HT1080 (cell line): ENCODE results near the gene CYP17A1. TPM values are rescaled to one million over a fixed set of nuclear protein-coding genes. Genes with fewer than 3 reads are reported as not detected.
"Not testable (repeated sequence)": the region's sequence is repeated elsewhere in the genome, so short reads cannot be mapped to it uniquely, and the experiment has no call there.

ENCODE experiments used
- DNase-seq: peaks from one replicate; pipeline ENCODE4 v3.0.0-alpha.2; 2015; ENCODE audit warnings: low read depth
- total RNA-seq: library from RNA; depleted of rRNA; stranded (reverse); fragments of >200 nt; shearing (Covaris generic); gene quantifications from 2 replicates; pipeline ENCODE4 v1.2.3, GENCODE V29; 2014

CYP17A1 gene
- total RNA-seq, 1 experiment from 2014 or later: not detected

DNA sequence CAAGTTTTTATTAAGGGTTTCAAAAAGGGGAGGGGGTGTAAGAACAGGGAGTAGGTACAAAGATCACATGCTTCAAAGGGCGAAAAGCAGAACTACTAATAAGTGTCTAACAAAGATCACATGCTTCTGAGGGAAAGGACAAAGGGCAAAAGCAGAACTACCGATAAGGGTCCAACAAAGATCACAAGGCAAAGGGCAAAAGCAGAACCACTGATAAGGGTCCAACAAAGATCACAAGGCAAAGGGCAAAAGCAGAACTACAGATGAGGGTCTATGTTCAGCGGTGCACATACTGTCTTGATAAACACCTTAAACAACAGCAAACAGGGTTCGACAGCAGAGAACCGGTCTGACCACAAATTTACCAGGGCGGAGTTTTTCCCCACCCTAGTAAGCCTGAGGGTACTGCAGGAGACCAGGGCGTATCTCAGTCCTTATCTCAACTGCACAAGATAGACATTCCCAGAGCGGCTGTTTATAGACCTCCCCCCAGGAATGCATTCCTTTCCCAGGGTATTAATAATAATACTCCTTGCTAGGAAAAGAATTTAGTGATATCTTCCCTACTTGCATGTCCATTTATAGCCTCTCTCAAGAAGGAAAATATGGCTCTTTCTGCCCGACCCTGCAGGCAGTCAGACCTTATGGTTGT is 1.2 kb upstream of the CYP17A1 start:
- DNase-seq: not testable (repeated sequence)

DNA sequence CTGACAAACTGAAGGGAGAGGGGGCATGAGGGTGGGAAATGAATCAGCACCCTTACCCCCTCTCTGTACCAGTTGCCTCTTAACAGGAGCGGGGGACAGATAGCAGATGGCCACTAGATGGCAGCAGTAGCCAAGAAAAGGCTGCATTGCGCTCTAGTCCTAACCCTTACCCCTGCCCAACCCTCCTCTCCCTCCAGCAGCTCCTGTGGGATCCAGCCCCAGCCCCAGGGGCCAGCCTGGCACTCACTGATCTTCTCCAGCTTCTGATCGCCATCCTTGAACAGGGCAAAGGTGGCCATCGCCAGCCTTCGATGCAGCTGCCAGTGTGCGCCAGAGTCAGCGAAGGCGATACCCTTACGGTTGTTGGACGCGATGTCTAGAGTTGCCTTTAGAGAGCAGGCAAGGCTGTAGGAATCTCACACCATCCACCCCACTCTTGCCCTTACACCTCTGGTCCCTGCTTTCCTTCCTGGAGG is 2.2 kb downstream of the CYP17A1 start:
- DNase-seq: peak; percentile 74

DNA sequence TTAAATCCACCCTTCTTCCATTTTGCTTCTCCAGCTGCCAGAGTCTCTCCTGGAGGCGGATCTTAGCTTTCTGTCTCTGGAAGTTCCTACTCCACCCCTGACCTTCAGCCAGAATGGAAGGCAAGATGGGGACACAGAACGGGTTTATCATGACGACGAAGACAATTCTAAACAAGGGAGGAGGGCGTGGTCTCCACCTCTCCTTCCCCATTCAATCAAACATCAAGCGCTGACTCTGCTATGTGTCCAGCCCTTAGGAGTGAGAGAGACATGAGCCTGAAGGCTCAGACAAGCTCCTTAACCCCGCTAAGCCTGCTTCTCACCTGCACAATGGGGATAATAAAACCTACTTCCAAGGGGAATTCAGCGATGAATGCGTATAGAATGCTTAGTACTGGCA is 3.1 kb downstream of the CYP17A1 start:
- no peak for DNase-seq

DNA sequence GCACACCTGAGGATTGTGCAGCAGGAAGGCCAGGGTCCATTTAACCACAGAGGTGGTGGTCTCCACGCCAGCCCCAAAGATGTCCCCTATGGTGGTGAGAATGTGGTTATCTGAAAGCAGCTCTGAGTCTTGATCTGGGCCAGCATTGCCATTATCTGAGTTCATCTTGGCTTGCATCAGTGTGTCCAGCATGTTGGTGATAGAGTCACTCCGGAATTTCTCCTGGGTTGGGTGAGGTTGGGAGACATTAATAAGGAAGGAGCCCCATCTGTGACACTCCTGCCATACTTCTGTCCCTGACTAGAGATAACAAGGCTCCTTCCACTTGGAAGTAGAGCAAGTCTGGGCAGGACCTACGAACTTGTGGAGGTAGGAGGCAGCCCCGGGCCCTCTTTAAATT is 4.2 kb downstream of the CYP17A1 start:
- no peak for DNase-seq

DNA sequence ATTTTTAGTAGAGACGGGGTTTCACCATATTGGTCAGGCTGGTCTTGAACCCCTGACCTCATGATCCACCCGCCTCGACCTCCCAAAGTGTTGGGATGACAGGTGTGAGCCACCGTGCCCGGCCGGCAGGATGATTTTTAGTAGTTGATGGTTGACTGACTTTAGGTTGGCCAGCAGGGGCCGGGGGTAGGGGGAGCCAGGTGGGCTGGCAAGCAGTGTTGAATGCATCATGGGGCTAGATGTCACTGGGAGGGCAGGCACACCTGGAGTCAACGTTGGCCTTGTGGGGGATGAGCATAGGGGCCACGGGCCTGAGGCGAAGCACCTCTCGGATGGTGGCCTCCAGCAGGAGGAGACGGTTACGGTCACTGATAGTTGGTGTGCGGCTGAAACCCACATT is 5.0 kb downstream of the CYP17A1 start:
- DNase-seq: no peak

DNA sequence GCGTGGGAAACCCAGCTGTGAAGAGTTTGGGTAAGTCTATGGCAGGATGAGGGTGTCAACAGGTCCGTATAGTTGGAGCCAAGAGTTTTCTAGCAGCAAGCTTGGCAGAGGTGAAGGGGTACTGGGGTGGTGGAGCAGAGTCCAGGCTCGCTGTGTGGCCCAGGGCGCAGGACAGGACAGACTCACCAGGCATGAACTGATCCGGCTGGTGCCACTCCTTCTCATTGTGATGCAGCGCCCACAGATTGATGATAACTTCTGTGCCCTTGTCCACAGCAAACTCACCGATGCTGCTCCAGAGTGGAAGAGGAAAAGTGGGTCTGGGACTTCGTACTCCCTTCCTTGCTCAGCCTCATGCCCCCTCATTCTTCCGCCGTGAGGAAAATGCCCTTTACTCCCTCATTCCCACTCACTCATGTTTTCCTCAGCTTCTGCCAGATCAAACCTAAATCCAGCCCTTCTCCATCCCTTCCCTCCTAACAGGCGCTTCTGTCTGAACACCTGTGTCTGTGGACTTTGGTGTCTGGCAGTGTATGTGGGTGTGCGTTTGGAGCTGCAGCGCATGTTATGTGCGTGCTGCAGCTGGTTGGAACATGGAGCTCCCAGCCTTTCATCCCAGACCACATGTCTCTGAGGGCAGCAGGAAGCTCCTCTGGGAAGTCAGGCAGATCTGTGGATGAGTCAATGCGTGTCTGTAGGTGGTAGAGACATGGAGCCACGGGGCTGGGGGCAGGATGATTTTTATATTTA is 5.7 kb downstream of the CYP17A1 start:
- peak; percentile 29 for DNase-seq

DNA sequence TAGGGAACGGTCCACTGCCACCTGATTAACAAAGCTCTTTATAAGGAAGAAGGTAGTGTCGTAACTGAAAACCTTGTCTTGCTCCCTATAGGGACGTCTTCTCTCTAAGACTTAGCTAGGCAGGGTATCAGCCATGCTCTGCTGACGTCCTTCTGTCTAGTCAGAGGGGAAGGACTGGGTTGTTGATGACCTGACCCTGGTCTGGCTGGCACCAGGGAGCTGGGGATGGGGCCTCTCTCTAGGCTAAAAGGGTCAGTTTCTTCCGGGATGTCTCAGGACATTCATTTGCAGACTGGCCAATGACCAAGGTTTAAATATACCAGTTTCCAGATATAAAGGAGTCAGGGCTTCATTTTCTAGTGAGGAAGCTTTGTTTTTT is 9.6 kb downstream of the CYP17A1 start:
- DNase-seq: no peak

DNA sequence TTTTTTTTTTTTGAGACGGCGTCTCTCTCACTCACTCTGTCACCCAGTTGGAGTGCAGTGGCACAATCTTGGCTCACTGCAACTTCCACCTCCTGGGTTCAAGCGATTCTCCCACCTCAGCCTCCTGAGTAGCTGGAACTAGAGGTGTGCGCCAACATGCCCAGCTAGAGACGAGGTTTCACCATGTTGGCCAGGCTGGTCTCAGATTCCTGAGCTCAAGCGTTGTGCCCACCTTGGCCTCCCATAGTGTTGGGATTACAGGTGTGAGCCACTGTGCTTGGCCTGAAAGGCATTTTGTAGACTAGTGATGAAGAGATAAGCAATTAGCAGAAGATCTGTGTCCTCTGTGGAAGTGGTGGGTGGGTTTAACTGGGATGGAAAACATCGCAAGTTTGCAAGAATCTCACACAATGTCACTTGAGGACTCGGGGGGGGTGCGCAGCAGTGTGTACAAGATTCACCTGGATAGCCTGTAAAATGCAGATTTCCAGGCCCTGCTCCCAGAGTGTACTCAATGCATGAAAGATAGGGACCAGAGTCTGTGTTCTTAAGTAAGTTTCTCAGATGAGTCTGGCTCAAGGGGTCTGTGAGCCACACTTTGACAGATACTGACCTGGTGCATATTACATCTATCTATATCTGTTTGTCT is 10.9 kb downstream of the CYP17A1 start:
- DNase-seq: no peak

DNA sequence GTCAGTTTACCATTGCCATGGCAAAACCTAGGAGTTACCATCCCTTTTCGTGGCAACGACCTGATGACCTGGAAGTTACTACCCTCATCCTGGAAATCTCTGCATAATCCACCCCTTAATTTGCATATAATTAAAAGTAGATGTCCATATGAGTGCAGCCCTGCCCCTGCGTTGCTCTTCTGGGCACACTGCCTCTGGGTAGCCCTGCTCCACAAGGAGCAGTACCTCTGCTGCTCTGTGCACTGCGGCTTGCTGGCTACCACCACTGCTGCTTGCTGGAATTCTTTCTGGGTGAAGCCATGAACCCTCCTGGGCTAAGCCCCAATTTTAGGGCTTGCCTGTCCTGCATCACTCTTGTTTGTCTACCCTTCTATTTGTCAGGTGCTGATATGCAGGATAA is 12.5 kb downstream of the CYP17A1 start:
- DNase-seq: no peak

DNA sequence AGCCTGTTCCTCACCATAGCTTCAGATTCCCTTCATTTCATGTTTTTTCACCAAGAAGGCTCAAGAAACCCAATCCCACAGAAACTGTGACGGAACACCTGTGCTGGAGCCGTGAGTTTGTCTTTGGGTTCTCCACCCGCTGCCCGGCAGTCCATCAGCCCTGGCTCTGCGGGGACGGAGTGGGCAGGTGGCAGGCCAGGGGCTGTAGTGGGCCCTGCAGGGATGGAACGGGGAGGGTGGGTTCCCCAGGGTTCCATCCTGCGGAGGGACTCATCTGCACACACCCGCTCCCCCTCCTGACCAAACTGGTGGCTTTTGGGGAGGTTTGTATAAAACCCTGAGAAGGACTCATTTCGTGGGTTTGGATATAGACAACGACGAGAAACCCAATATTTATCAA is 15.0 kb downstream of the CYP17A1 start:
- DNase-seq: no peak

DNA sequence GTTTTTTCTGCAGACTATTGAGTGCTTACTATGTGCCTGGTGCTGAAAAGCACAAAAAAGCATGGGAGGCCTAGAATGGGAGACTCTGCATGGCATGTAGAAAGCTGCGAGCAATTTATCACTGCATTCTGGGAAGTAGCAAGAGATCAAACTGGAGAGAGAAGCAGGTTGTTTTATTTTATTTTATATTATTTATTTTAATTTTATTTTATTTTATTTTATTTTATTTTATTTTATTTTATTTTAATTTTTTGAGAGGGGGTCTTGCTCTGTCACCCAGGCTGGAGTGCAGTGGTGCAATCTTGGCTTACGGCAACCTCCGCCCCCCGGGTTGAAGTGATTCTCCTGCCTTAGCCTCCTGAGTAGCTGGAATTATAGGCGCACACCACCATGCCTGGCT is 17.2 kb downstream of the CYP17A1 start:
- not testable (repeated sequence) for DNase-seq

DNA sequence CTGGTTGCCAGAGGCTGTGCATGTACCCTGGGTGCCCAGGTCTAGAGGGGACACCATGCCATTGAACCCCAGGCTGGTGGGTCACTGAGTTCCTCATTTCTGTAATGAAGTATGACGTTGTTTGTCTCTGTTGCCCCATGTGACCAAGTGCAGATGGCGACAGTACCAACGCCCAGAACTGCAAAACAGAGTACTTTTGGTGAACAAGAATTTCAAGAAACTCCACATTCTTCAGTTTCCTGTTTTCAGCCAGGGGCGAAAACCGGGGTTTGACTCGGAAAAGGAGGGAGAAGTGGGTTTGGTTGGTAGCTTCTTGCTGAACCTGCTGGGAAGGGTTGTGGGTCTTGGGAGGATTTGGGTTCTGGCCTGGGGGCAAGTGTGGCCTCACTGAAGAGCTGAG is 18.2 kb downstream of the CYP17A1 start:
- no peak for DNase-seq

DNA sequence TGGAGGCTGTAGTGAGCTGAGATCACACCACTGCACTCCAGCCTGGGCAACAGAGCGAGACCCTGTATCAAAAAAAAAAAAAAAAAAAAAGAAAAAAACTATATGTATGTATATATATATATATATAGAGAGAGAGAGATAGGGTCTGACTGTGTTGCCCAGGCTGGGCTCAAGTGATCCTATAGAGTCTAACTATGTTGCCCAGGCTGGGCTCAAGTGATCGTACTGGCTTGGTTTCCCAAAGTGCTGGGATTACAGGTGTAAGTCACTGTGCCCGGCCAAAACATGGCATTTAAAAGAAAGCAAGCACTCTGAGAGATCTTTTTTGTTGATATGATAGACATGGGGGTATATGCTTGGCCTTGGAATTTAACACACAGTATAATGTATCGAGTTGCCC is 20.0 kb downstream of the CYP17A1 start:
- no peak for DNase-seq

DNA sequence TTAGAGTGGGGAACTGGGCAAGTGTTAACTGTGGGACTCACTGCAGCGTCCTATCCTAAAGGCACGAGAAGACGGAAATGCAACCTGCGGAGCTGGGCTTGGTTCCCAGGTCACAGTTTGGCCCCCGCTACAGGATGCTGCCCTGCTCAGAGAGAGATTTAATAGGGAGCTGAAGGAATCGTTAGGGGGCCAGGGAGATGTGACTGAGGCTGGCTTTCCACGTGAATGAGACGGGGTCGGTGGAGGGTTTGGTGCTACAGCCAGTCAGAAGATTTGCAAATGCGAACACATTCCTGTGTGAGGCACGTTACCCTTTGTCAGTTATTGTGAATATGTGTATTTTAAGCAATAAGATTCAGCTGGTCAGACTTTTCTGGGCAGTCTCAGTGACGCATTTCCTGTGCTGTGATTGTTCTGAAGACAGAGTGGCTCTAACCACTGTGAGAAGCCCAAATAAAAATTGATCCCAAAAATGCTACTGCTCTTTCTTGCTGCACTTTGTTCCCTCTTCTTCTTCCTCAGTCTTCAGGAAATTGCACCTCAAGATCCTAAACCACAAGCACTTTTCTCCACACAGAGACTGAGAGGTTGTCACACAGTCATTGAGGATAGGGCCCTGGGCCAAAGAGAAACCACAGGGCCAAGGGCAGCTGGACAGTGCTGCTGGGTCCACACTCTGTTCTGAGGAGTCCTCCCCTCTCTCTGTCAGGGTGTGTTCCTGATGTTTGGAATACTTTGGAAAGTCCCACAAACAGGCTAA is 21.2 kb downstream of the CYP17A1 start:
- DNase-seq: peak; percentile 80

DNA sequence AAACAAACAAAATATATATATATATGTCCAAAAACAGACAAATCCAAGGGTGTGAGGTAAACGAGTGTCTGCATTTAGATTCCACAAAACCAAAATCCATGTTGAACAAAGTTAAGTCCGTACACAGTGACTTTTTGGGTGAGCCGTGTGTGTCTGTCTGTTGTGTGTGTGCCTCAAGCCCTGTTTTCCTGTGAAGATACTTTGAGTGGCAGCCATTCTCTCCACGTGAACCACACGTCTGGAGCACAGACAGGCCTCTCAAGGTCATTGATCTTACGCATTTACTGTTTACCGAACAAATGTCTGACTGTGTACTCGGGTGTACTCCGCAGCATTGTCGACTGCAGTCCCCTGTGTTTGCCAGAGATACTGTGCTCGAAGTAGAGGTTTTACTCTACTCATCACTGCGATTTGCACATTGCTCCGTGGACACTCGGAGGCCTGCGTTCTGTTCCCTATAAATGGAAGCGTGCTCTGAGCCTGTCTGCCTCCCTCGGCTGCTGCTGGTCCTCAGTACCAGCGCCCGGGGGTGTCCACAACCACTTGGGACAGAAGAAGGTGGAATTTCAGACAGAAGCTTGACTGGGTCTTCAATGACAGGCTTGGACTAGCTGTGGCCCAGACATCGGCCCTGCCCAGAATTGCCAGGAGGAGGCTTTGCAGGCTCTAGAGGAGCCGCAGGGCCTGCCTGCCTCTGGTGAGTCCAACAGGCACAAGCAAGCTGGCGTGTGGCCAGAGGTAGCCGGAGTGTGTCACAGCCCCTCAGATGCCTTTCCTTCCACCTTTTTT is 22.1 kb downstream of the CYP17A1 start:
- DNase-seq: peak; percentile 43

DNA sequence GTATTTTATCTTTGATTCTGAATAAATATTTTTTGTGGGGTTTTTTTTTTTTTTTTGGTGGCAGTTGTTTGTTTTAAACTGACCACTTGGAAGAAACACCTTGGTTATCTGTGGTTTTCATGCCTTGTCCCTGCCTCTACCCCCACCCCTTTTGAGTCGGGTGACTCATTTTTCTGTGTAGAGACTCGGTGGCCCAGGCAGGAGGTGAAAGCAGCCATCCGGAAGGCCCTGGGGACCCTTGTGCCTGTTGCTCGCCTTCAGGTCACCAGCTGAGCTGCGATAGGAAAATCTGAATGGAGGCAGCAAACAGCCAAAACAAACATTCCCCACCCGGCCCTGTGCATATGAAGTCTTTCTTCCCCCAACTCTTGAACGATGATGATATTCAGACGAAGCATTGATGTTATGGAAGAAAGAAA is 22.8 kb downstream of the CYP17A1 start:
- no peak for DNase-seq

DNA sequence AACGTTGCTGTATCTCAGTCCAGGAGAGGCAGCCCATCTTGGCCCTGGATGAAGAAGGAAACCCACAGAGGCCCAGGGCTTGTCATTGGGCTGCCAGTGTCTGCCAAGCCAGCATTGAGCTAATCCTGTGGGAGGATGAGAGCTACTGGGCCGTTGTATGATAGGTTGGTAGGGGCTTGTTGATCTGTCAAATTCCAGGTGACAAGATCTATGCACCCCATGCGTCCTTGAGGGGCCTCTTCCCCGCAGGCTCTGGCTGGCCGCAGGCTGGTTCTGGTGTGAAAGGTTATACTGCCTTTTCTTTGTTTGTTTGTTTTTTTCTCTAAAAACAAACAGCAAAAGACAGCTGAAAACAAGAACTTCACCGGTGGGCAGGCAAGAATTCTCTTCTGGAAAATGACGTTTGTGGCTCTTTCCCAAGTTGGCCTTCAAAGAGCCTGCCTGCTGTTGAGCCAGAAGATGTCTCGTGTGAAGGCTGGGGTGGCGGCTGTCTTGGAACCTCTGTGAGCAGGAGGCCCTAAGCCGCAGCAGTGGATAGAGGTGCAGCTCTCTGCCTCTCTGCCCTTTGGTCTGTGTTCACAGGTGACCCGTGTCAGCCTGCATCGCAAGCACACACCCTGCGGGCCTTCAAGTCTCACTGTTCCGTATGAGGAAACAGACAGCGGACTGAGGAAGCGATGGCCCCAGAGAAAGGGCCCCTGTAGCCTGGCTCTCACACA is 23.3 kb downstream of the CYP17A1 start:
- no peak for DNase-seq

DNA sequence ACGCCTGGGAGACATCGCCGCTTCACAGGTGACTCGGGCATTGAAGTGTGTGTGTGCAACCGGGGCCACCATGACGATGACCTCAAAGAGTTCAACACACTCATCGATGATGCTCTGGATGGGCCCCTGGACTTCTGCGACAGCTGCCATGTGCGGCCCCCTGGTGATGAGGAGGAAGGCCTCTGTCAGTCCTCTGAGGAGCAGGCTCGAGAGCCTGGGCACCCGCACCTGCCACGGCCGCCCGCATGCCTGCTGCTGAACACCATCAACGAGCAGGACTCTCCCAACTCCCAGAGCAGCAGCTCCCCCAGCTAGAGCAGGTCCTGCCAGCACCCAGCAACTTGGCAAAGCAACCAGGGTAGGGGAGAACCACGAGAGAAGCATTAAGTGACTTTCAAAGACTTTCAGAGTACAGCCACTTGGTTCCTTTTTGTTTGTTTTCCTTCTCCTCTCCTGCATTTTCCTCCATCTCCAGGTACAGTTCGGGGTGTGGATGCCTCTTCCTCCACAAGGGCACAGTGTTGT is 24.1 kb downstream of the CYP17A1 start:
- no peak for DNase-seq

DNA sequence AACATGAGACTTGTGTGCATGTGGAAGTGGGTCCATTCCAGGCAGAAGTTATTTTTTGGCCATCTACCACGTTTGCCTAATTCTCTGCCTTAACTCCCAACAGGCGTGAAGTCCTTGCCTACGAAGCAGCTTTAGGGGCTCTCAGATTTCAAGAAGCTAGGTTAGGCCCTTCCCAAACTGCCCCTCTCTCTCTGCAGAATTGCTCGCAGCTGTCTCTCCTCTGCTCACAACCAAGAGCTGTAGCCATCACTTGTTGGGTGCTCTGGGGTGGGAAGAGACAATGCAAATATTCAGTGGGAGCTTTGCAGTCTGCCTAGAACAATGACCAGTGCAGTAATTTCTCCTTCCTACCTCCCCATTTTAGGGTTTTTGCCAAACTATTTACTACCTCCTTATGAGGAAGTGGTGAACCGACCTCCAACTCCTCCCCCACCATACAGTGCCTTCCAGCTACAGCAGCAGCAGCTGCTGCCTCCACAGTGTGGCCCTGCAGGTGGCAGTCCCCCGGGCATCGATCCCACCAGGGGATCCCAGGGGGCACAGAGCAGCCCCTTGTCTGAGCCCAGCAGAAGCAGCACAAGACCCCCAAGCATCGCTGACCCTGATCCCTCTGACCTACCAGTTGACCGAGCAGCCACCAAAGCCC is 24.9 kb downstream of the CYP17A1 start:
- DNase-seq: no peak

DNA sequence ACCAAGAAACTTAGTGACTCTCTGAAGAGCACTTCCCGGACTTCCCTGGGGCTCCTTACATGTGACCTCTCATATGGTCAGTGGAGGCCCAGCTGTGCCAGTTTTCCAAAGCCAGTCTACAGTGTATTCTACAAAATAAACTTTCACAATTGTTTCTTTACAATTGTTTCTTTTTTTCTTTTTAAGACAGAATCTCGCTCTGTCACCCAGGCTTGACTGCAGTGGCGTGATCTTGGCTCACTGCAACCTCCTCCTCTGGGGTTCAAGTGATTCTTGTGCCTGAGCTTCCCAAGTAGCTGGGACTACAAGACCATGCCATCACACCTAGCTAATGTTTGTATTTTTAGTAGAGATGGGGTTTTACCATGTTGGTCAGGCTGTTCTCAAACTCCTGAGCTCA is 25.9 kb downstream of the CYP17A1 start:
- DNase-seq: no peak
